Panc1 (cell line): ENCODE results near the gene NACA2. TPM values are rescaled to one million over a fixed set of nuclear protein-coding genes. Genes with fewer than 3 reads are reported as not detected.
"Not testable (repeated sequence)": the region's sequence is repeated elsewhere in the genome, so short reads cannot be mapped to it uniquely, and the experiment has no call there.

ENCODE experiments used
- ATAC-seq: fragments of 200-7000 bp; cut with Tn5 transposase; 2 replicates; pipeline ENCODE4 v1.9.1; 2020; ENCODE audit warnings: mild to moderate bottlenecking, moderate library complexity
- BruUV-seq: library from RNA; stranded (reverse); fragments of 400-500 nt; replicated peaks from 2 replicates; lab custom pipeline; 2021; lab: Mats Ljungman, UMichigan
- CTCF ChIA-PET: fragments of 300-600 bp; sonication (Branson Sonifier 250); formaldehyde crosslinking; loops from one replicate; lab custom pipeline; 2022; ENCODE audit warnings: antibody characterized with exemption; lab: Charles Lee
- POLR2A ChIA-PET: fragments of 300-600 bp; sonication (Branson Sonifier 250); formaldehyde crosslinking; loops from one replicate; lab custom pipeline; 2022; ENCODE audit warnings: antibody characterized with exemption; lab: Charles Lee
- DNase-seq: peaks from one replicate; pipeline ENCODE4 v3.0.0-alpha.2; 2010; ENCODE audit warnings: low read depth, low spot score
- H3K27ac ChIP-seq: 2 replicates; pipeline ENCODE4 v1.5.1; 2011; ENCODE audit warnings: mild to moderate bottlenecking, low read length, inconsistent platforms
- H3K27me3 ChIP-seq: fragments of 200-500 bp; sonication (Bioruptor generic); 2 replicates; pipeline ENCODE4 v1.6.0; 2014; ENCODE audit warnings: low read length, inconsistent platforms; ENCODE audit not compliant: control insufficient read depth, insufficient read depth
- H3K36me3 ChIP-seq: fragments of 200-500 bp; sonication (Bioruptor generic); 2 replicates; pipeline ENCODE4 v1.5.1; 2014; ENCODE audit warnings: inconsistent platforms, mild to moderate bottlenecking, low read length, moderate library complexity; ENCODE audit not compliant: control insufficient read depth, insufficient read depth
- H3K4me1 ChIP-seq: 2 replicates; pipeline ENCODE4 v1.5.1; 2011; ENCODE audit warnings: inconsistent platforms, mild to moderate bottlenecking, low read length, moderate library complexity; ENCODE audit not compliant: control insufficient read depth, insufficient read depth
- H3K4me3 ChIP-seq, 2 experiments: 2 replicates each; pipeline ENCODE4 v1.5.1; 2011 to 2012; ENCODE audit warnings: low read depth in 2 of 2, low read length in 2 of 2, mild to moderate bottlenecking in 2 of 2, inconsistent platforms in 1 of 2, moderate library complexity in 1 of 2
- H3K9me3 ChIP-seq: fragments of 200-500 bp; sonication (Bioruptor generic); 2 replicates; pipeline ENCODE4 v1.5.1; 2014; ENCODE audit warnings: low read depth, mild to moderate bottlenecking, inconsistent platforms, low read length, moderate library complexity; ENCODE audit not compliant: control insufficient read depth, insufficient read depth
- POLR2AphosphoS5 ChIP-seq: IDR thresholded peaks from 2 replicates; pipeline ENCODE4 v1.6.1; 2012; ENCODE audit warnings: mild to moderate bottlenecking, low read depth, low read length, moderate library complexity
- SIN3A ChIP-seq: IDR thresholded peaks from 2 replicates; pipeline ENCODE4 v1.6.1; 2012; ENCODE audit warnings: low read depth, mild to moderate bottlenecking, low read length, moderate library complexity, borderline replicate concordance; ENCODE audit not compliant: insufficient read depth
- TCF7L2 ChIP-seq: IDR thresholded peaks from 2 replicates; pipeline ENCODE4 v1.6.1; 2011; ENCODE audit warnings: mild to moderate bottlenecking, low read depth, low read length, inconsistent platforms
- in situ Hi-C: cut with HindIII; loops from 2 replicates; pipeline ENCODE4 v1.10.0; 2016; ENCODE audit warnings: low sequenced_read_pairs, low pct_unique_long_range_greater_than_20kb
- intact Hi-C: fragments of 100-400 bp; cut with micrococcal nuclease; formaldehyde crosslinking; loops from one replicate; pipeline ENCODE4 v1.10.0; 2022; ENCODE audit not compliant: unreplicated experiment
- total RNA-seq: library from RNA; stranded (reverse); gene quantifications from one replicate; pipeline ENCODE4 v1.2.1, GENCODE V29; 2021; ENCODE audit not compliant: unreplicated experiment
- TF ChIP-seq, protein P1 (sequence below), 2 experiments: IDR thresholded peaks; 2 replicates each; pipeline ENCODE4 v1.6.1; 2011 to 2012; ENCODE audit warnings: low read depth in 2 of 2, control low read depth in 1 of 2, low read length in 1 of 2, mild to moderate bottlenecking in 1 of 2, moderate library complexity in 1 of 2; ENCODE audit not compliant: insufficient read depth in 1 of 2
- TF ChIP-seq, protein P2 (sequence below): fragments of 450-650 bp; IDR thresholded peaks from 2 replicates; pipeline ENCODE4 v1.5.1; 2017; ENCODE audit warnings: mild to moderate bottlenecking

The NACA2 gene
- total RNA-seq, 1 experiment from 2014 or later = not detected

DNA sequence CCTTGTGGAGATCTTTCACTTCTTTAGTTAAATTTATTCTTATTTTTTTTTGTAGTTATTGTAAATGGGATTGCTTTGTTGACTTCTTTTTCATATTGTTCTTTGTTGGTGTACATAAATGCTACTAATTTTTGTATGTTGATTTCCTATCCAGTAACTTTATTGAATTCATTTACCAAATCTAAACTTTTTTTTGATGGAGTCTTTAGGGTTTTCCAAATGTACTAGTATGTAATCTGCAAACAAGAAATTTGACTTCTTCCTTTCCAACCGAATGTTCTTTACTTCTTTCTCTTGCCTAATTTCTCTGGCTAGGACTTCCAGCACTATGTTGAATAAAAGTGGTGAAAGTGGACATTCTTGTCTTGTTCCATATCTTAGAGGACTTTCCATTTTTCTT is 41.8 kb upstream of the NACA2 start:
- Histone ChIP-seq H3K9me3 (no peaks in the 10 kb centered on the region), H3K27me3 (no peaks in the 10 kb centered on the region), H3K4me1 (no peaks in the 10 kb centered on the region), H3K4me3 (no peak overlapping the region), H3K36me3 (no peaks in the 10 kb centered on the region), H3K27ac (no peak overlapping the region)
- in situ Hi-C loops = no loop called here
- CTCF ChIA-PET = no interaction called here
- DNase-seq (no peak), ATAC-seq (no peak)
- BruUV-seq = no TSS peak
- TF ChIP-seq POLR2AphosphoS5 (no peak), TCF7L2 (no peak), SIN3A (no peak)
- TF ChIP-seq, protein P1, sequence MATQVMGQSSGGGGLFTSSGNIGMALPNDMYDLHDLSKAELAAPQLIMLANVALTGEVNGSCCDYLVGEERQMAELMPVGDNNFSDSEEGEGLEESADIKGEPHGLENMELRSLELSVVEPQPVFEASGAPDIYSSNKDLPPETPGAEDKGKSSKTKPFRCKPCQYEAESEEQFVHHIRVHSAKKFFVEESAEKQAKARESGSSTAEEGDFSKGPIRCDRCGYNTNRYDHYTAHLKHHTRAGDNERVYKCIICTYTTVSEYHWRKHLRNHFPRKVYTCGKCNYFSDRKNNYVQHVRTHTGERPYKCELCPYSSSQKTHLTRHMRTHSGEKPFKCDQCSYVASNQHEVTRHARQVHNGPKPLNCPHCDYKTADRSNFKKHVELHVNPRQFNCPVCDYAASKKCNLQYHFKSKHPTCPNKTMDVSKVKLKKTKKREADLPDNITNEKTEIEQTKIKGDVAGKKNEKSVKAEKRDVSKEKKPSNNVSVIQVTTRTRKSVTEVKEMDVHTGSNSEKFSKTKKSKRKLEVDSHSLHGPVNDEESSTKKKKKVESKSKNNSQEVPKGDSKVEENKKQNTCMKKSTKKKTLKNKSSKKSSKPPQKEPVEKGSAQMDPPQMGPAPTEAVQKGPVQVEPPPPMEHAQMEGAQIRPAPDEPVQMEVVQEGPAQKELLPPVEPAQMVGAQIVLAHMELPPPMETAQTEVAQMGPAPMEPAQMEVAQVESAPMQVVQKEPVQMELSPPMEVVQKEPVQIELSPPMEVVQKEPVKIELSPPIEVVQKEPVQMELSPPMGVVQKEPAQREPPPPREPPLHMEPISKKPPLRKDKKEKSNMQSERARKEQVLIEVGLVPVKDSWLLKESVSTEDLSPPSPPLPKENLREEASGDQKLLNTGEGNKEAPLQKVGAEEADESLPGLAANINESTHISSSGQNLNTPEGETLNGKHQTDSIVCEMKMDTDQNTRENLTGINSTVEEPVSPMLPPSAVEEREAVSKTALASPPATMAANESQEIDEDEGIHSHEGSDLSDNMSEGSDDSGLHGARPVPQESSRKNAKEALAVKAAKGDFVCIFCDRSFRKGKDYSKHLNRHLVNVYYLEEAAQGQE (IDR thresholded peaks at IDR 0.05; ENCODE audit: insufficient read depth in 1 of 2, low read depth in 2 of 2, low read length in 1 of 2) = no peak
- TF ChIP-seq, protein P2, sequence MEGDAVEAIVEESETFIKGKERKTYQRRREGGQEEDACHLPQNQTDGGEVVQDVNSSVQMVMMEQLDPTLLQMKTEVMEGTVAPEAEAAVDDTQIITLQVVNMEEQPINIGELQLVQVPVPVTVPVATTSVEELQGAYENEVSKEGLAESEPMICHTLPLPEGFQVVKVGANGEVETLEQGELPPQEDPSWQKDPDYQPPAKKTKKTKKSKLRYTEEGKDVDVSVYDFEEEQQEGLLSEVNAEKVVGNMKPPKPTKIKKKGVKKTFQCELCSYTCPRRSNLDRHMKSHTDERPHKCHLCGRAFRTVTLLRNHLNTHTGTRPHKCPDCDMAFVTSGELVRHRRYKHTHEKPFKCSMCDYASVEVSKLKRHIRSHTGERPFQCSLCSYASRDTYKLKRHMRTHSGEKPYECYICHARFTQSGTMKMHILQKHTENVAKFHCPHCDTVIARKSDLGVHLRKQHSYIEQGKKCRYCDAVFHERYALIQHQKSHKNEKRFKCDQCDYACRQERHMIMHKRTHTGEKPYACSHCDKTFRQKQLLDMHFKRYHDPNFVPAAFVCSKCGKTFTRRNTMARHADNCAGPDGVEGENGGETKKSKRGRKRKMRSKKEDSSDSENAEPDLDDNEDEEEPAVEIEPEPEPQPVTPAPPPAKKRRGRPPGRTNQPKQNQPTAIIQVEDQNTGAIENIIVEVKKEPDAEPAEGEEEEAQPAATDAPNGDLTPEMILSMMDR = no peak
- POLR2A ChIA-PET = no interaction called here
- intact Hi-C loops = no loop called here

DNA sequence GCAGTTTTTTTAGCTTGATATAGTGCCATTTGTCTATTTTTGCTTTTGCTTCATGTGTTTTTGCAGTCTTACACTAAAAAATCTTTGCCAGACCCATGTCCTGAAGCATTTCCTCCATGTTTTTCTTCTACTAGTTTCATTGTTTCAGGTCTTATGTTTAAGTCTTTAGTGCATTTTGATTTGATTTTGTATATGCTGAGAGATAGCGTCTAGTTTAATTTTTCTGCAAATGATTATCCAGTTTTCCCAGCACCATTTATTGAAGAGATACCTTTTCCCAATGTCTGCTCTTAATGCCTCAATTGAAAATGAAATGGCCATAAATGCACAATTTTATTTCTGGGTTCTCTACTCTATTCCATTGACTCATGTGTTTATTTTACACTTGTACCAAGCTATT is 40.8 kb upstream of the NACA2 start:
- Histone ChIP-seq H3K4me1 (no peaks in the 10 kb centered on the region), H3K4me3 (no peak overlapping the region), H3K27ac (no peak overlapping the region), H3K27me3 (no peaks in the 10 kb centered on the region), H3K36me3 (no peaks in the 10 kb centered on the region), H3K9me3 (no peaks in the 10 kb centered on the region)
- in situ Hi-C loops = no loop called here
- ATAC-seq = no peak
- ChIA-PET CTCF (no interaction called here), POLR2A (no interaction called here)
- no peak for DNase-seq
- intact Hi-C loops = no loop called here
- TF ChIP-seq, protein P2 = no peak
- TF ChIP-seq TCF7L2 (no peak), SIN3A (no peak), POLR2AphosphoS5 (no peak)
- TF ChIP-seq, protein P1 (IDR thresholded peaks at IDR 0.05; ENCODE audit: insufficient read depth in 1 of 2, low read depth in 2 of 2, low read length in 1 of 2) = no peak
- BruUV-seq = no TSS peak

DNA sequence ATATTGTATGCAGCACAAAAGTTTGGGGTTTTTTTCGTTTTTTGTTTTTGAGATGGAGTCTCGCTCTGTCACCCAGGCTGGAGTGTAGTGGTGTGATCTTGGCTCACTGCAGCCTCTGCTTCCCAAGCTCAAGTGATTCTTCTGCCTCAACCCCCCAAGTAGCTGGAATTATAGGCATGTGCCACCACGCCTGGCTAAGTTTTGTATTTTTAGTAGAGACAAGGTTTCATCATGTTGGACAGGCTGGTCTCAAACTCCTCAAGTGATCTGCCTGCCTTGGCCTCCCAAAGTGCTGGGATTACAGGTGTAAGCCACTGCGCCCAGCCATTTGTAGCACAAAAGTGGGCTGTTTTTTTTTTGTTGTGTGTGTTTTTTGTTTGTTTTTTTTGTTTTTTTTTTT is 37.1 kb upstream of the NACA2 start:
- CTCF ChIA-PET, in situ Hi-C loops, POLR2A ChIA-PET: not testable (repeated sequence)

More for the DNA sequence above, 37.1 kb upstream of the NACA2 start:
- H3K4me1 ChIP-seq, ATAC-seq, intact Hi-C loops, H3K9me3 ChIP-seq, H3K36me3 ChIP-seq, H3K27me3 ChIP-seq, BruUV-seq, H3K27ac ChIP-seq, H3K4me3 ChIP-seq, DNase-seq: not testable (repeated sequence)
